ENCODE results near the gene CRYL1.

The CRYL1 gene

GRCh38 chr13:20356444-20356843 lies 169.2 kb downstream of the CRYL1 start:
- no peak for ATAC-seq (replicated peaks)
- Mint-ChIP-seq H3K36me3 (no peaks in the 10 kb centered on the region), H3K4me3 (no peak overlapping the region), H3K27me3 (peaks cover 6 to 8% of the 10 kb centered on the region in 2 donors), H3K9me3 (no peaks in the 10 kb centered on the region), H3K4me1 (no peaks in the 10 kb centered on the region), H3K27ac (no peak overlapping the region)
- DNase-seq = no peak

DNA sequence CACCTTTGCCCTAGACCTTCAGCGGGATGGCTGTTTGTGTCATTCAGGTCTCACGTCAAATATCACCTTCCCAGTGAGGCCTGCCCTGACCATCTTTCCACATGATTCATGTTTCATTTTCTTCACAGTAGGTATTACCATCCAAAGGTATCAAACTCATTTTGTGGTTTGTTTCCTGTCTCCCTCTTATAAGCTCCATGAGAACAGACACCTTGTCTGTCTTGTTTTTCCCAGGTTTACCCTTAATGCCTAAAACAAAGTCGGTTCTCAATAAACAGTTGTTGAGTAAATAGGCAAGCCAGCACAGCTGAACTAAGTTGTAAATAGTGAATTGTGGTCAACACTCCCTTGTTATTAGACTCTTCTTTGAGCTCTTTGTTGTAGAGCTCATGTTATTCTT lies 170.9 kb downstream of the CRYL1 start:
- peaks cover 0 to under 1% of the 10 kb centered on the region in 2 donors for H3K27me3 Mint-ChIP-seq
- H3K36me3 Mint-ChIP-seq = no peaks in the 10 kb centered on the region
- H3K9me3 Mint-ChIP-seq = no peaks in the 10 kb centered on the region
- DNase-seq (no peak), ATAC-seq (replicated peaks) (no peak)
- H3K4me1 Mint-ChIP-seq = no peaks in the 10 kb centered on the region
- H3K27ac Mint-ChIP-seq = no peak overlapping the region
- no peak overlapping the region for H3K4me3 Mint-ChIP-seq

GRCh38 chr13:20353973-20354372 lies 171.7 kb downstream of the CRYL1 start:
- no peak overlapping the region for H3K27ac Mint-ChIP-seq
- H3K4me3 Mint-ChIP-seq = no peak overlapping the region
- H3K27me3 Mint-ChIP-seq = no peaks in the 10 kb centered on the region
- peaks cover 3% of the 10 kb centered on the region in 2 donors for H3K9me3 Mint-ChIP-seq
- ATAC-seq (replicated peaks) (no peak), DNase-seq (no peak)
- H3K36me3 Mint-ChIP-seq = no peaks in the 10 kb centered on the region
- no peaks in the 10 kb centered on the region for H3K4me1 Mint-ChIP-seq
